BLaER1 (cell line): Measurements from ENCODE around the gene ARIH2.

Source experiments
- H3K27ac ChIP-seq: shearing (Covaris generic); formaldehyde crosslinking; 2 replicates; pipeline ENCODE4 v1.8.1; 2022
- H3K27me3 ChIP-seq: shearing (Covaris generic); formaldehyde crosslinking; 2 replicates; pipeline ENCODE4 v1.8.1; 2022
- H3K36me3 ChIP-seq: shearing (Covaris generic); formaldehyde crosslinking; 2 replicates; pipeline ENCODE4 v1.8.1; 2022
- H3K4me1 ChIP-seq: shearing (Covaris generic); formaldehyde crosslinking; 2 replicates; pipeline ENCODE4 v1.8.1; 2022
- H3K4me2 ChIP-seq: shearing (Covaris generic); formaldehyde crosslinking; 2 replicates; pipeline ENCODE4 v1.8.1; 2022
- H3K4me3 ChIP-seq: shearing (Covaris generic); formaldehyde crosslinking; 2 replicates; pipeline ENCODE4 v1.8.1; 2022
- H3K9ac ChIP-seq: shearing (Covaris generic); formaldehyde crosslinking; 2 replicates; pipeline ENCODE4 v1.8.1; 2022
- H3K9me3 ChIP-seq: shearing (Covaris generic); formaldehyde crosslinking; 2 replicates; pipeline ENCODE4 v1.8.1; 2022
- H4K20me1 ChIP-seq: shearing (Covaris generic); formaldehyde crosslinking; 2 replicates; pipeline ENCODE4 v1.8.1; 2022
- Cebpa-rat ChIP-seq: shearing (Covaris generic); IDR thresholded peaks from 2 replicates; pipeline ENCODE4 v1.8.1; 2022

The ARIH2 gene

GRCh38 chr3:49017229-49017970, 98.8 kb downstream of the ARIH2 start:
- TF ChIP-seq Cebpa-rat = no peak
- H3K9ac ChIP-seq = peak overlapping the region; percentile 100

GRCh38 chr3:49017971-49018706, 99.5 kb downstream of the ARIH2 start, which contains the start of gene DALRD3:
Gene DALRD3 (minus strand): TSS chr3:49018580. CDS start chr3:49018564, 16 bp downstream.
- H4K20me1 ChIP-seq = peaks cover 55% of the 10 kb centered on the region
- H3K9ac ChIP-seq = peak within 1 kb of the TSS; percentile 100
- peak within 1 kb of the TSS; percentile 100 for H3K27ac ChIP-seq
- peak within 1 kb of the TSS; percentile 96 for H3K4me3 ChIP-seq
- TF ChIP-seq Cebpa-rat = no peak
- no peaks in the 10 kb centered on the region for H3K9me3 ChIP-seq
- H3K27me3 ChIP-seq = no peaks in the 10 kb centered on the region
- peaks cover 43% of the 10 kb centered on the region for H3K36me3 ChIP-seq
- peak within 1 kb of the TSS; percentile 97 for H3K4me2 ChIP-seq
- peaks cover 50% of the 10 kb centered on the region for H3K4me1 ChIP-seq

More at GRCh38 chr3:49017229-49017970, 98.8 kb downstream of the ARIH2 start:
- Histone ChIP-seq H3K4me1 (peaks cover 52% of the 10 kb centered on the region), H3K27ac (peak overlapping the region; percentile 100), H3K36me3 (peaks cover 46% of the 10 kb centered on the region), H3K27me3 (no peaks in the 10 kb centered on the region), H3K4me3 (peak overlapping the region; percentile 96), H3K4me2 (peak overlapping the region; percentile 97), H3K9me3 (no peaks in the 10 kb centered on the region), H4K20me1 (peaks cover 55% of the 10 kb centered on the region)

- Histone ChIP-seq H3K27ac (peak overlapping the region; percentile 100), H3K9ac (peak overlapping the region; percentile 100), H3K4me2 (peak overlapping the region; percentile 97), H3K36me3 (peaks cover 43% of the 10 kb centered on the region), H3K4me1 (peaks cover 50% of the 10 kb centered on the region), H3K27me3 (no peaks in the 10 kb centered on the region), H3K4me3 (peak overlapping the region; percentile 96), H4K20me1 (peaks cover 55% of the 10 kb centered on the region), H3K9me3 (no peaks in the 10 kb centered on the region)
- TF ChIP-seq Cebpa-rat = no peak
Measured at GRCh38 chr3:49018707-49019006, 100.0 kb downstream of the ARIH2 start.

GRCh38 chr3:49019941-49020329, 101.3 kb downstream of the ARIH2 start:
- Histone ChIP-seq H4K20me1 (peaks cover 55% of the 10 kb centered on the region), H3K9me3 (no peaks in the 10 kb centered on the region), H3K27me3 (no peaks in the 10 kb centered on the region), H3K4me1 (peaks cover 53% of the 10 kb centered on the region), H3K36me3 (peaks cover 43% of the 10 kb centered on the region), H3K4me3 (peak overlapping the region; percentile 96), H3K4me2 (peak overlapping the region; percentile 97), H3K9ac (peak overlapping the region; percentile 100), H3K27ac (peak overlapping the region; percentile 100)
- no peak for TF ChIP-seq Cebpa-rat

GRCh38 chr3:49020330-49021212, 101.9 kb downstream of the ARIH2 start:
- Histone ChIP-seq H3K9me3 (no peaks in the 10 kb centered on the region), H3K27ac (peak overlapping the region; percentile 100), H3K27me3 (no peaks in the 10 kb centered on the region), H3K4me3 (peak overlapping the region; percentile 96), H3K4me2 (peak overlapping the region; percentile 97), H3K36me3 (peaks cover 43% of the 10 kb centered on the region), H3K4me1 (peaks cover 60% of the 10 kb centered on the region), H3K9ac (peak overlapping the region; percentile 100), H4K20me1 (peaks cover 55% of the 10 kb centered on the region)
- no peak; the same call in 1 of the 2 replicates for TF ChIP-seq Cebpa-rat

GRCh38 chr3:49021213-49021812, 102.7 kb downstream of the ARIH2 start:
- Histone ChIP-seq H3K9me3 (no peaks in the 10 kb centered on the region), H3K4me1 (peaks cover 61% of the 10 kb centered on the region), H3K4me2 (peak overlapping the region; percentile 97), H3K27me3 (no peaks in the 10 kb centered on the region), H3K36me3 (peaks cover 43% of the 10 kb centered on the region), H3K9ac (peak overlapping the region; percentile 100), H4K20me1 (peaks cover 55% of the 10 kb centered on the region), H3K4me3 (peak overlapping the region; percentile 96), H3K27ac (peak overlapping the region; percentile 100)
- no peak for TF ChIP-seq Cebpa-rat

- TF ChIP-seq Cebpa-rat = no peak
- H3K27ac ChIP-seq = peak within 1 kb of the TSS; percentile 100
- H3K9ac ChIP-seq = peak within 1 kb of the TSS; percentile 100
- peak within 1 kb of the TSS; percentile 96 for H3K4me3 ChIP-seq
- no peaks in the 10 kb centered on the region for H3K27me3 ChIP-seq
- H3K4me2 ChIP-seq = peak within 1 kb of the TSS; percentile 97
- peaks cover 55% of the 10 kb centered on the region for H4K20me1 ChIP-seq
- no peaks in the 10 kb centered on the region for H3K9me3 ChIP-seq
- peaks cover 44% of the 10 kb centered on the region for H3K36me3 ChIP-seq
- H3K4me1 ChIP-seq = peaks cover 61% of the 10 kb centered on the region
Measured at GRCh38 chr3:49021813-49022687, 103.4 kb downstream of the ARIH2 start, which contains the start of gene NDUFAF3. Gene NDUFAF3 (plus strand): TSS chr3:49022121. CDS start chr3:49022145, 24 bp downstream.

GRCh38 chr3:49022688-49023171, 104.1 kb downstream of the ARIH2 start:
- peak overlapping the region; percentile 100 for H3K9ac ChIP-seq
- H3K4me3 ChIP-seq = peak overlapping the region; percentile 96
- H3K4me2 ChIP-seq = peak overlapping the region; percentile 97
- H4K20me1 ChIP-seq = peaks cover 55% of the 10 kb centered on the region
- H3K27ac ChIP-seq = peak overlapping the region; percentile 100
- no peaks in the 10 kb centered on the region for H3K27me3 ChIP-seq
- peaks cover 51% of the 10 kb centered on the region for H3K36me3 ChIP-seq
- no peak for TF ChIP-seq Cebpa-rat
- H3K9me3 ChIP-seq = no peaks in the 10 kb centered on the region
- H3K4me1 ChIP-seq = peaks cover 61% of the 10 kb centered on the region
